Astrocyte (in vitro differentiated cells and primary cell): ENCODE results near the gene S100A14. TPM values are rescaled to one million over a fixed set of nuclear protein-coding genes. Genes with fewer than 3 reads are reported as not detected.
A peak's percentile ranks its signal among the peaks of the same experiment; 100 is the strongest.

Source experiments
- DNase-seq: peaks from one replicate; pipeline ENCODE4 v3.0.0-alpha.2; 2010; ENCODE audit warnings: low read depth
- FAIRE-seq: peaks from 2 replicates; lab custom pipeline; 2011; peaks lifted over from hg19 to GRCh38; lab: Jason Lieb, UNC
- H2AFZ ChIP-seq: 2 replicates; pipeline ENCODE4 v1.6.0; 2012; ENCODE audit warnings: low read depth, low read length, inconsistent platforms
- H3K27ac ChIP-seq: 2 replicates; pipeline ENCODE4 v1.5.1; 2011; ENCODE audit warnings: low read depth, low read length, inconsistent platforms
- H3K27me3 ChIP-seq: 2 replicates; pipeline ENCODE4 v1.6.0; 2011; ENCODE audit warnings: low read length, inconsistent platforms; ENCODE audit not compliant: insufficient read depth
- H3K36me3 ChIP-seq: 2 replicates; pipeline ENCODE4 v1.5.1; 2011; ENCODE audit warnings: low read length, inconsistent platforms; ENCODE audit not compliant: insufficient read depth
- H3K4me1 ChIP-seq: 2 replicates; pipeline ENCODE4 v1.5.1; 2011; ENCODE audit warnings: low read length, inconsistent platforms; ENCODE audit not compliant: insufficient read depth
- H3K4me2 ChIP-seq: 2 replicates; pipeline ENCODE4 v1.6.0; 2012; ENCODE audit warnings: low read length, inconsistent platforms
- H3K4me3 ChIP-seq: 2 replicates; pipeline ENCODE4 v1.5.1; 2011; ENCODE audit warnings: low read depth, mild to moderate bottlenecking, low read length, inconsistent platforms; ENCODE audit not compliant: insufficient read depth
- H3K79me2 ChIP-seq: 2 replicates; pipeline ENCODE4 v1.6.0; 2012; ENCODE audit warnings: mild to moderate bottlenecking, low read length, inconsistent platforms; ENCODE audit not compliant: insufficient read depth
- H3K9ac ChIP-seq: 2 replicates; pipeline ENCODE4 v1.6.0; 2012; ENCODE audit warnings: mild to moderate bottlenecking, low read length, inconsistent platforms
- H3K9me3 ChIP-seq: 2 replicates; pipeline ENCODE4 v1.5.1; 2012; ENCODE audit warnings: low read depth, mild to moderate bottlenecking, low read length, inconsistent platforms; ENCODE audit not compliant: insufficient read depth
- H4K20me1 ChIP-seq: 2 replicates; pipeline ENCODE4 v1.6.0; 2012; ENCODE audit warnings: low read length, inconsistent platforms; ENCODE audit not compliant: insufficient read depth
- H3K27ac Mint-ChIP-seq: one replicate; pipeline ENCODE4 v1.8.0; 2021; ENCODE audit warnings: mild to moderate bottlenecking, mixed read lengths; ENCODE audit not compliant: unreplicated experiment
- H3K27me3 Mint-ChIP-seq: one replicate; pipeline ENCODE4 v1.8.0; 2021; ENCODE audit warnings: low read depth, mixed read lengths; ENCODE audit not compliant: unreplicated experiment
- H3K36me3 Mint-ChIP-seq: one replicate; pipeline ENCODE4 v1.8.0; 2021; ENCODE audit warnings: low read depth, mixed read lengths; ENCODE audit not compliant: unreplicated experiment
- H3K4me1 Mint-ChIP-seq: one replicate; pipeline ENCODE4 v1.8.0; 2021; ENCODE audit warnings: low read depth, mixed read lengths; ENCODE audit not compliant: unreplicated experiment
- H3K4me3 Mint-ChIP-seq: one replicate; pipeline ENCODE4 v1.8.0; 2021; ENCODE audit warnings: mild to moderate bottlenecking, moderate library complexity, mixed read lengths; ENCODE audit not compliant: unreplicated experiment
- H3K9me3 Mint-ChIP-seq: one replicate; pipeline ENCODE4 v1.8.0; 2021; ENCODE audit warnings: mild to moderate bottlenecking, mixed read lengths; ENCODE audit not compliant: unreplicated experiment
- EZH2 ChIP-seq: IDR thresholded peaks from 2 replicates; pipeline ENCODE4 v1.6.1; 2012; ENCODE audit warnings: mild to moderate bottlenecking, low read length, inconsistent platforms; ENCODE audit not compliant: insufficient read depth
- total RNA-seq: library from RNA; stranded (reverse); gene quantifications from 2 replicates; pipeline ENCODE4 v1.2.1, GENCODE V29; 2021
- TF ChIP-seq, protein P1 (sequence below): IDR thresholded peaks from 2 replicates; pipeline ENCODE4 v1.5.1; 2011; ENCODE audit warnings: low read depth, mild to moderate bottlenecking, inconsistent platforms, low read length, moderate library complexity; ENCODE audit not compliant: insufficient read depth

Gene S100A14
- total RNA-seq, 1 donor from 2014 or later, result 0.57 TPM

DNA sequence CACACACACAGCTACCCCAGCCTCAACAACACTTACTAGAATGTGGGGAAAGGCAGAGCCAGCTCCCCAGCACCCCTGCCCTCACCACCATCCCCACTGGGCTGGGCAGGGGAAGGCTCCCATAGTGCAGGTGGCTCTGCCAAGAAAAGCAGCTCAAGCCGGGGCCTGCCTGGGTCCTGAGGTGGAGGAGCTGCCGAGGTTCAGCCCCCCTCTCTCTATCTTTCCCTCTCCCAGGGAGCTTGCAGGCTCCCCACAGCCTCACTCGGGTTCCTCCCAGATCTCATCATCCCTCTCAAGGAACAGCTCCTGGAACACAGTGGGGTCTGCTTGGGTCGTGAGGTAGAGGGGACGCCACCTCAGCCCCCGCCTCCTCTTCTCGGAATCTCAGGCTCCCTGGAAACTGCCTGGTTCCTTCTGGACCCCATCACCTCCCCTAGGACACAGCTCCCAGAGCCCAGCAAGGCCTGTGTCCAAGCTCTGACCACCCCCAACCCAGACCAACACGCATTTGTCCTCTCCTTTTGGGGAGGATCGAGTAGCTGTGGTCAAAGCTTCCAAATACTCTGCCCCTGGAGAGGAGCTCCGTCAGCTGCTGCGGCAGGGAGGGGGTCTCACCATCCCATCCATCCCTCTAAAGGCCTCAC is 3.9 kb downstream of the S100A14 start:
- no peaks in the 10 kb centered on the region for H3K27me3 ChIP-seq
- FAIRE-seq (no peak), DNase-seq (no peak)
- peak overlapping the region; percentile 87 for H3K4me2 ChIP-seq
- peak overlapping the region; percentile 98 for H3K9ac ChIP-seq
- peak overlapping the region; percentile 93 for H3K4me3 ChIP-seq
- H3K27ac Mint-ChIP-seq, result peak overlapping the region; percentile 66
- TF ChIP-seq, protein P1, sequence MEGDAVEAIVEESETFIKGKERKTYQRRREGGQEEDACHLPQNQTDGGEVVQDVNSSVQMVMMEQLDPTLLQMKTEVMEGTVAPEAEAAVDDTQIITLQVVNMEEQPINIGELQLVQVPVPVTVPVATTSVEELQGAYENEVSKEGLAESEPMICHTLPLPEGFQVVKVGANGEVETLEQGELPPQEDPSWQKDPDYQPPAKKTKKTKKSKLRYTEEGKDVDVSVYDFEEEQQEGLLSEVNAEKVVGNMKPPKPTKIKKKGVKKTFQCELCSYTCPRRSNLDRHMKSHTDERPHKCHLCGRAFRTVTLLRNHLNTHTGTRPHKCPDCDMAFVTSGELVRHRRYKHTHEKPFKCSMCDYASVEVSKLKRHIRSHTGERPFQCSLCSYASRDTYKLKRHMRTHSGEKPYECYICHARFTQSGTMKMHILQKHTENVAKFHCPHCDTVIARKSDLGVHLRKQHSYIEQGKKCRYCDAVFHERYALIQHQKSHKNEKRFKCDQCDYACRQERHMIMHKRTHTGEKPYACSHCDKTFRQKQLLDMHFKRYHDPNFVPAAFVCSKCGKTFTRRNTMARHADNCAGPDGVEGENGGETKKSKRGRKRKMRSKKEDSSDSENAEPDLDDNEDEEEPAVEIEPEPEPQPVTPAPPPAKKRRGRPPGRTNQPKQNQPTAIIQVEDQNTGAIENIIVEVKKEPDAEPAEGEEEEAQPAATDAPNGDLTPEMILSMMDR, result no peak
- TF ChIP-seq EZH2, result no peak
- peaks cover 7% of the 10 kb centered on the region for H4K20me1 ChIP-seq
- peaks cover 7% of the 10 kb centered on the region for H3K36me3 ChIP-seq
- no peaks in the 10 kb centered on the region for H3K9me3 ChIP-seq
- peak overlapping the region; percentile 26 for H2AFZ ChIP-seq
- H3K27me3 Mint-ChIP-seq, result no peaks in the 10 kb centered on the region
- peaks cover 7% of the 10 kb centered on the region for H3K36me3 Mint-ChIP-seq
- H3K27ac ChIP-seq, result peak overlapping the region; percentile 89
- H3K79me2 ChIP-seq, result peaks cover 62% of the 10 kb centered on the region
- peaks cover 20% of the 10 kb centered on the region for H3K4me1 Mint-ChIP-seq
- H3K9me3 Mint-ChIP-seq, result no peaks in the 10 kb centered on the region
- peak overlapping the region; percentile 63 for H3K4me3 Mint-ChIP-seq
- peaks cover 47% of the 10 kb centered on the region for H3K4me1 ChIP-seq

DNA sequence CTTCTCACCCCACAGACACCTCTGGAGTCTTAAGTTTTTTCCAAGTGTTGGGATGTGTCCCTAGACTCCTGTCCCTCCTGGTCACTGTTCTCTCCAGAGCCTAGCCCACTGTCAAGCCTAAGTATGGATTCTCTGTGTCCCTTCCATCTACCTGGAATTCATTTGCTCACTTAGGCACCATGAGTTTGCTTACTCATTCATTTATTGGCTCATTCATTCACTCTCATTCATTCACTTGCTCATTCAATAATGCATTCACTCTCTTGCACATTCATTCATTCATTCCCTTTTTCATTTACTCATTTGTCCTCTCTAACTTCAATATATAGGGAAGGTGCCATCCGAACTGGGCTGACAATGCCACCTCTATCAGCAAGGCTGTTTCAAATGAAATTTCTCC is 4.8 kb downstream of the S100A14 start:
- Histone ChIP-seq H3K9me3 (no peaks in the 10 kb centered on the region), H3K4me3 (peak overlapping the region; percentile 93), H3K4me2 (peak overlapping the region; percentile 87), H3K9ac (peak overlapping the region; percentile 98), H3K4me1 (peaks cover 47% of the 10 kb centered on the region), H3K27me3 (no peaks in the 10 kb centered on the region), H3K79me2 (peaks cover 71% of the 10 kb centered on the region), H3K36me3 (peaks cover 16% of the 10 kb centered on the region), H4K20me1 (peaks cover 7% of the 10 kb centered on the region), H2AFZ (no peak overlapping the region), H3K27ac (peak overlapping the region; percentile 89)
- H3K9me3 Mint-ChIP-seq, result no peaks in the 10 kb centered on the region
- no peak for DNase-seq
- H3K27me3 Mint-ChIP-seq, result no peaks in the 10 kb centered on the region
- H3K36me3 Mint-ChIP-seq, result peaks cover 5% of the 10 kb centered on the region
- H3K4me1 Mint-ChIP-seq, result peaks cover 20% of the 10 kb centered on the region
- no peak overlapping the region for H3K4me3 Mint-ChIP-seq
- peak overlapping the region; percentile 44 for H3K27ac Mint-ChIP-seq
- no peak for TF ChIP-seq EZH2
- TF ChIP-seq, protein P1, result no peak
- no peak for FAIRE-seq

DNA sequence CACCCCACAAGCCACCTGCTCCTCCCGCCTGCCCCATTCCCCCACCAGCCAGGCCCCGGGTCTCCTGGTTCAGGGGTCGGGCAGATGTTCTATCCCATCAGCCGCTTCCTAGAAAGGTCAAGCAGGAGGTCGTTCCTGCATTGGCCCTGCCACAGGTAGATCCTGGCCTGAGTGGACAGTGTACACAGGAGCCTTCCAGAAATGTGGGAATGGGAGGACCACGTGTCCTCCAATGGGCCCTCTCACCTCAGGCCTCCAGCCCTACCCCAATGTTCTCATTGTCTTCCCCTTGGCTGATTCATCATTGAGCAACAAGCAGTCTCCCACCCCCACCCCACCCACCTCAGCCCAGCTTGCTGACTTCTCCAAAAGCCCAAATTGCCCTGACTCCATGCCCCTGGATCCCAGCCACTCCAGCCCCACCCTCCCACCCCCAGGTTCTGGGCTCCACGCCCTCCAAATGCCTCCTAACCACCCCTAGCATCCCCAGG is 5.3 kb downstream of the S100A14 start:
- Mint-ChIP-seq H3K27me3 (no peaks in the 10 kb centered on the region), H3K36me3 (peaks cover 5% of the 10 kb centered on the region), H3K27ac (no peak overlapping the region), H3K9me3 (no peaks in the 10 kb centered on the region), H3K4me1 (peaks cover 20% of the 10 kb centered on the region), H3K4me3 (no peak overlapping the region)
- H3K27me3 ChIP-seq, result no peaks in the 10 kb centered on the region
- H3K9ac ChIP-seq, result peak overlapping the region; percentile 98
- H3K4me2 ChIP-seq, result peak overlapping the region; percentile 87
- H3K36me3 ChIP-seq, result peaks cover 17% of the 10 kb centered on the region
- TF ChIP-seq EZH2, result no peak
- TF ChIP-seq, protein P1, result no peak
- peaks cover 72% of the 10 kb centered on the region for H3K79me2 ChIP-seq
- H3K4me1 ChIP-seq, result peaks cover 47% of the 10 kb centered on the region
- FAIRE-seq (no peak), DNase-seq (peak; percentile 52)
- H3K4me3 ChIP-seq, result peak overlapping the region; percentile 93
- H4K20me1 ChIP-seq, result peaks cover 7% of the 10 kb centered on the region
- H3K9me3 ChIP-seq, result no peaks in the 10 kb centered on the region
- H3K27ac ChIP-seq, result peak overlapping the region; percentile 92
- no peak overlapping the region for H2AFZ ChIP-seq
